ENCODE measurements around the gene RND3.

RND3 gene

DNA sequence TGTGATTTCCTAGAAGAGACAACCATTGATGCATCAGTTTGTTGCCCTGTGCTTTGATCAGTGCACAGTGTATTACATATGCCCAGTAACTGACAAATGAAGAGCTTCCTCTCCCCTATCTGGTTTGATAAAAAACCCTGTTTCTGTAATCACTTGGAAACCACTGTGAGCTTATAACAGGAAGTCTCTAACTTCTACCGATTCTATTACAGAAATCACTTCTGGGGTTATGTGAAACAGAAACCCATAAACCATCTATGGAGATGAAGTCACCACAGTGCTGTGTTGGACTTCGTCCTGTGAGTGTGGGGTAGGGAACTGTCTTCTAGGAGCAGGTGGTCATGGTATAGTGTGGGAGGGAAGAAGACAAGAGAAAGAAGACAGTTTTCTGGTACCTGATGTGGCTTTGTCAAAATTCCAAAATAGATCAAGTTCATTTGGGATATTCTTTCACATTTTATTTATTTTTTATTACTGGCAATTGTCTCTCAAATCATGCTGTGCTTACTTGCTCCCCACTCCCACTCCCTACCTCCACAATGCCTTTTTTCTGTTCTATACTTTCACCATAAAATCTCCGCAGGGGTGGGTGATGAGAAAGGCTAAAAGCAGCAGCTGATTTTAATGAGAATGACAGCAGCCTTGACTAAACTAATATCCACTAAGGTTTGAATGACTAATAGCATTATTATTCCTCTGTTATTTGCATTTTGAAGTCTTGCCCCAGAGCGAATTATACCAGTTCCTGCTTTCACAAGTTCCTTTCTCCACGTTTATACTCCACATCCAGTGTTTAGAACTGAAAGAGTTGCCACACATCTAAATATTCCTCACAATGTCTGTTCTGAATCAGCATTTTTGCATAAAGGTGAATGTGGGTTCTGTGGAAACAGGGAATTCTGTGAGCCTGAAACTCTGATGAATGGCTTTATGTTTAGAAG is 41.7 kb upstream of the RND3 start:
- TF ChIP-seq, protein P1, sequence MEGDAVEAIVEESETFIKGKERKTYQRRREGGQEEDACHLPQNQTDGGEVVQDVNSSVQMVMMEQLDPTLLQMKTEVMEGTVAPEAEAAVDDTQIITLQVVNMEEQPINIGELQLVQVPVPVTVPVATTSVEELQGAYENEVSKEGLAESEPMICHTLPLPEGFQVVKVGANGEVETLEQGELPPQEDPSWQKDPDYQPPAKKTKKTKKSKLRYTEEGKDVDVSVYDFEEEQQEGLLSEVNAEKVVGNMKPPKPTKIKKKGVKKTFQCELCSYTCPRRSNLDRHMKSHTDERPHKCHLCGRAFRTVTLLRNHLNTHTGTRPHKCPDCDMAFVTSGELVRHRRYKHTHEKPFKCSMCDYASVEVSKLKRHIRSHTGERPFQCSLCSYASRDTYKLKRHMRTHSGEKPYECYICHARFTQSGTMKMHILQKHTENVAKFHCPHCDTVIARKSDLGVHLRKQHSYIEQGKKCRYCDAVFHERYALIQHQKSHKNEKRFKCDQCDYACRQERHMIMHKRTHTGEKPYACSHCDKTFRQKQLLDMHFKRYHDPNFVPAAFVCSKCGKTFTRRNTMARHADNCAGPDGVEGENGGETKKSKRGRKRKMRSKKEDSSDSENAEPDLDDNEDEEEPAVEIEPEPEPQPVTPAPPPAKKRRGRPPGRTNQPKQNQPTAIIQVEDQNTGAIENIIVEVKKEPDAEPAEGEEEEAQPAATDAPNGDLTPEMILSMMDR (IDR thresholded peaks at IDR 0.05; ENCODE audit: low read depth, low read length): no peak
- H3K4me3 ChIP-seq (ENCODE audit: low read depth, low read length): peak overlapping the region; percentile 29

DNA sequence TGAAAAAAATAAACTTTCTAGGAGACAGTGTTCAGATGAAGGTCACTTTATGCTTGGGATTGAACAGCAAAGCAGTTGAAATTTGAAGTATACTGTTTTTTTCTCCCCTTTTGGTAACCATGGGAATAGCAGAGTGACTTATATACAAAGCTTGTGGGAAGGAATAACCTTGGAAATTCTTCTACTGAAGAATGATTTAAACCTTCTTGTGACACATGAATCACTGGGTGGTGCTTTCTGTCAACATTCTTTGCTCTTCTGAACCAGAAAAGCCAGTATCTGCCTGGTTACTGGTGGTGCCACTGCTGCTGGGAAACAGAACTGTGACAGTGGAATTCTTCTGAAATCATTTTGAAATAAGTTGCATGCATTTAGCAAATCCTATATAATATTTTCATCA is 39.4 kb upstream of the RND3 start:
- TF ChIP-seq, protein P1 (IDR thresholded peaks at IDR 0.05; ENCODE audit: low read depth, low read length): no peak
- H3K4me3 ChIP-seq (ENCODE audit: low read depth, low read length): no peak overlapping the region

DNA sequence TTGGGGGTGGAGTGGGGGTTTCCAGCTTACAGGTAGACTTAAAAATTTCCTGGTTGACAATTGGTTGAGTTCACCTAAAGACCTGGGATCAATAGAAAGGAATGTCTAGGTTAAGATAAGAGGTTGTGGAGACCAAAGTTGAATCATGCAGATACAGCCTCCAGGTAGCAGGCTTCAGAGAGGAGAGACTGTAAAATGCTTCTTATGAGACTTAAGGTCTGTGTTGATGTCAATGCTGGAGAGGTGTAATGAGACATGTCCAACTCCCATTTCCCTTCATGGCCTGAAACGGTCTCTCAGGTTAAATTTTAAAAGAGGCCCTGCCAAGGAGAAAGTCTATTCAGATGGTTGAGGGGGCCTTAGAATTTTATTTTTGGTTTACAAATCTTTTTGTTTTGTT is 38.5 kb upstream of the RND3 start:
- H3K4me3 ChIP-seq (ENCODE audit: low read depth, low read length): no peak overlapping the region
- TF ChIP-seq, protein P1 (IDR thresholded peaks at IDR 0.05; ENCODE audit: low read depth, low read length): no peak

DNA sequence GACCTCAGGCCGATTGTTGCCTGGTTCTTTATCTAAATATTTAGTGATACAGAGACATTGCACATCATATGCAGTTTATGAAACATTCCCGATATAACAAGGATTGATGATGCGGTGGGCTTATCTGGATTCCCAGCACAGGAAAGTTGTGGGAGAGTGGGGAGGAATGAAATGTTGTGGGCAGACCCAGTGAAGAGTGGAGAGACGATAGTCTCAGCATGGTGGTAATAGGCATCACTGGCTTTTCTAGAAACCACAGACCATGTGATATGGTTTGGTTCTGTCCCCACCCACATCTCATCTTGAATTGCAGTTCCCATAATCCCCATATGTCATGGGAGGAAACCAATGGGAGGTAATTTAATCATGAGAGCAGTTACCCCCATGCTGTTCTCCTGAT is 34.8 kb upstream of the RND3 start:
- no peak overlapping the region for H3K4me3 ChIP-seq (ENCODE audit: low read depth, low read length)
- TF ChIP-seq, protein P1 (IDR thresholded peaks at IDR 0.05; ENCODE audit: low read depth, low read length): no peak

DNA sequence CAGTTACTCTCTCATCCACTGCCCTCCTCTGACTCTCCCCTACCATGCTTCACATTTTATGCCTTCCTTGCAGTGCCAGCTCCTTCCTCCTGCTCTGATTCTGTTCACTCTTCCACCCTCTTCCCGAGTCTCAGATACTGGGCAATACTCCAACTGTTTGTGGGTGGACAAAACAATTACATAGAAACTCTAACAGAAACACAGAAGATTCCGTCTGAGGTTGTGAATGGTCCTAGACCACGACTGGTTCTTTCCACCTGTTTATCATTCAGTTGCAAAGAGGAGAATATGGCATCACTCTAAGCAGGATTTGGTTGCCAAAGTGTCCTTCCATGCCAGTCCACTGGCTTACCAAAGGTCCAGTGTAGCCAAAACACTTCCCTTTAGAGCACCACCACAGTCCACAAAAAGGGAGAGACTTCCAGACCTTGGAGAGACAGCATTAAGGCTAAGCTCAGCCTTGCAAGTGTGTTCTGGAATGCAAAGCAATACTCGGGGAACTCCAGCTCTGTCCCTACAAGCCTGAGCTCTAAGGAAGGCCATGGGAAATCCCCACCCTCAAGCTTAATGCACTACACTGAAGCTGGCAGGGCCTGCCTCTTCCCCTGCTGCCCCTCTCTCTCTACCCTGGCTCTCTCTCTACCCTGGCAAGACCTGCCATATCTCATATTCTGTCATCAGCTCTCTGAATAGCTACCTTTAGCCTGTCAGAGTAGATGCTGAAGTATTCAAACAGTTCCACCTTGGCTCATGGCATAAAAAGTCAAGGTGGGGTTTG is 33.6 kb upstream of the RND3 start:
- H3K4me3 ChIP-seq (ENCODE audit: low read depth, low read length): no peak overlapping the region
- TF ChIP-seq, protein P1 (IDR thresholded peaks at IDR 0.05; ENCODE audit: low read depth, low read length): no peak

DNA sequence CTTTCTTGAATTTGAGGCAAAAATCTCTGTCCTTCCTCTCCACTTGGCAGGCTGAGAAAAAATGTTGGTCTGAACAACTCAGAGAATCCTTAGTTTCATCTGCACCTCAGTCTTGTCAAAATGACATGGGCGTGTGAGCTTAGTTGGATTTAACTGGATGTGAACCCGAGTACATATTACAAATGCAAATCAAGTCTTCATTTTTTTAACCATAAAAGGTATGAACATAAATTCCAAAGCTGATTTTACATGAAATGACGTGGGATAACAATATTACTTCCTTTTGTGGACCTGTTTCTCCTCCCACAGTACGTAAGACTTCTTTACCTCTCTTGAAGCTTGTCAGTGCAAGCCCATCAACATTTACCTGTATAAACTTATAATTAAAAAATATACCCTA is 32.6 kb upstream of the RND3 start:
- TF ChIP-seq, protein P1 (IDR thresholded peaks at IDR 0.05; ENCODE audit: low read depth, low read length): no peak
- no peak overlapping the region for H3K4me3 ChIP-seq (ENCODE audit: low read depth, low read length)

Data from WI38 (cell line).